Measurements from ENCODE around the gene DOCK3. TPM values are rescaled to one million over a fixed set of nuclear protein-coding genes. Genes with fewer than 3 reads are reported as not detected.
A peak's percentile ranks its signal among the peaks of the same experiment; 100 is the strongest.
"Not testable (repeated sequence)": the region's sequence is repeated elsewhere in the genome, so short reads cannot be mapped to it uniquely, and the experiment has no call there.

DOCK3 gene
- total RNA-seq, 2 donors from 2014 or later: 7.7 to 8.5 TPM

DNA sequence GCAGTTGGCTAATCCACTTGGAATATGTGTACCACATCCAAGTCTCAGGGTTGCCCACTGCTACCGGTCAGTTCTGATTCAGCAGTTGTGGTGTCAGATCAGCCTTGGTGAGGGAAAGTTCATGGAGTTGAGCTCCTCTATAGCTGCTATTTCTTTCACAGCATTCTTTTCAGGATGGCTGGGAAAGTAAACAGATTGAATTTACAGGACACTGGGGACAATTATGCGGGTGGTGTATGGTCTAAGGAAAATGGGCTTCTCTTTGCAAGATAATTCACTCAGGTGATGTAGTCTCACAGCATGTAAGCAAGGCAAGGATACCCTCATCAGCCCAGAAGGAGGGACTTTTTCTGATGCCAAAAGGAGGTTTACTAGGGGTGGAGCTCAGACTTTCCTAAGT is 249.9 kb downstream of the DOCK3 start:
- H3K36me3 ChIP-seq (ENCODE audit: control insufficient read depth, insufficient read depth, low read length): no peaks in the 10 kb centered on the region
- Mint-ChIP-seq H3K4me3 (no peak overlapping the region), H3K27me3 (ENCODE audit: insufficient read depth) (no peaks in the 10 kb centered on the region), H3K36me3 (ENCODE audit: low read depth) (peaks cover 13% of the 10 kb centered on the region), H3K4me1 (peaks cover 20% of the 10 kb centered on the region), H3K27ac (peak overlapping the region; percentile 29), H3K9me3 (peaks cover 30% of the 10 kb centered on the region)
- no peak for DNase-seq
- peaks cover 22% of the 10 kb centered on the region for H3K9me3 ChIP-seq (ENCODE audit: control insufficient read depth, low read length)
- H3K9ac ChIP-seq (ENCODE audit: extremely low read depth, low read length, poor library complexity, severe bottlenecking): no peak overlapping the region
- WGBS, 2 experiments (ENCODE audit: insufficient coverage in 1 of 2, insufficient read length in 1 of 2): 67 to 85% methylated on average over 1 to 2 of the region's 2 CpGs
- TF ChIP-seq, protein P1, sequence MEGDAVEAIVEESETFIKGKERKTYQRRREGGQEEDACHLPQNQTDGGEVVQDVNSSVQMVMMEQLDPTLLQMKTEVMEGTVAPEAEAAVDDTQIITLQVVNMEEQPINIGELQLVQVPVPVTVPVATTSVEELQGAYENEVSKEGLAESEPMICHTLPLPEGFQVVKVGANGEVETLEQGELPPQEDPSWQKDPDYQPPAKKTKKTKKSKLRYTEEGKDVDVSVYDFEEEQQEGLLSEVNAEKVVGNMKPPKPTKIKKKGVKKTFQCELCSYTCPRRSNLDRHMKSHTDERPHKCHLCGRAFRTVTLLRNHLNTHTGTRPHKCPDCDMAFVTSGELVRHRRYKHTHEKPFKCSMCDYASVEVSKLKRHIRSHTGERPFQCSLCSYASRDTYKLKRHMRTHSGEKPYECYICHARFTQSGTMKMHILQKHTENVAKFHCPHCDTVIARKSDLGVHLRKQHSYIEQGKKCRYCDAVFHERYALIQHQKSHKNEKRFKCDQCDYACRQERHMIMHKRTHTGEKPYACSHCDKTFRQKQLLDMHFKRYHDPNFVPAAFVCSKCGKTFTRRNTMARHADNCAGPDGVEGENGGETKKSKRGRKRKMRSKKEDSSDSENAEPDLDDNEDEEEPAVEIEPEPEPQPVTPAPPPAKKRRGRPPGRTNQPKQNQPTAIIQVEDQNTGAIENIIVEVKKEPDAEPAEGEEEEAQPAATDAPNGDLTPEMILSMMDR (conservative IDR thresholded peaks at IDR 0.05): no peak
- H3K4me3 ChIP-seq (ENCODE audit: low read length): no peak overlapping the region
- H3K27ac ChIP-seq (ENCODE audit: low read depth, low read length): no peak overlapping the region
- no peaks in the 10 kb centered on the region for H3K27me3 ChIP-seq (ENCODE audit: control insufficient read depth, insufficient read depth, low read length, poor library complexity, severe bottlenecking)
- H3K4me1 ChIP-seq (ENCODE audit: control insufficient read depth, insufficient read depth, low read length): peaks cover 2% of the 10 kb centered on the region

DNA sequence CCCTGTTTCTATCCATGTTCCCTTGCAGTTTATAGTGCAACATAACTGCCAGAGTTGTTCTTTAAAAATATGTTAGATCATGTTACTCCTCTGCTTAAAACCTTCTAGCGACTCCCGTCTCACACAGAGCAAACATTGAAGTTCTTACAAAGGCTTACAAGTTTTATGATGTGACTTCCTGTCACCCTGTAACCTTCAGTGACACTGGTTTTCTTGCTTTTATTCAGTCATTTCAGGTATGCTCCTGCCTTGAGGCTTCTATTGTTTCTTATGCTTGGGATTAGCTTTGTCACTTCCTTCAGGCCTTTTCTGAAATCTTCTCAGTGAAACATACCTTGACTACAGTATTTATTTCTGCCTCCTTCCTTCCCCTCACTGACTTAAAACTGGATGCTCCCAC is 252.1 kb downstream of the DOCK3 start:
- TF ChIP-seq, protein P1 (conservative IDR thresholded peaks at IDR 0.05): no peak
- peak overlapping the region; percentile 20 for H3K27ac Mint-ChIP-seq
- peaks cover 20% of the 10 kb centered on the region for H3K4me1 Mint-ChIP-seq
- H3K4me3 ChIP-seq (ENCODE audit: low read length): no peak overlapping the region
- H3K4me3 Mint-ChIP-seq: no peak overlapping the region
- no peaks in the 10 kb centered on the region for H3K36me3 ChIP-seq (ENCODE audit: control insufficient read depth, insufficient read depth, low read length)
- peaks cover 13% of the 10 kb centered on the region for H3K9me3 Mint-ChIP-seq
- no peak for DNase-seq
- H3K9me3 ChIP-seq (ENCODE audit: control insufficient read depth, low read length): peaks cover 14% of the 10 kb centered on the region
- H3K27ac ChIP-seq (ENCODE audit: low read depth, low read length): no peak overlapping the region
- H3K9ac ChIP-seq (ENCODE audit: extremely low read depth, low read length, poor library complexity, severe bottlenecking): no peak overlapping the region
- peaks cover 10% of the 10 kb centered on the region for H3K36me3 Mint-ChIP-seq (ENCODE audit: low read depth)
- peaks cover 2% of the 10 kb centered on the region for H3K4me1 ChIP-seq (ENCODE audit: control insufficient read depth, insufficient read depth, low read length)
- H3K27me3 ChIP-seq (ENCODE audit: control insufficient read depth, insufficient read depth, low read length, poor library complexity, severe bottlenecking): no peaks in the 10 kb centered on the region
- WGBS, 2 experiments (ENCODE audit: insufficient coverage in 1 of 2, insufficient read length in 1 of 2): 39 to 44% methylated on average over 2 of the region's 2 CpGs
- no peaks in the 10 kb centered on the region for H3K27me3 Mint-ChIP-seq (ENCODE audit: insufficient read depth)

DNA sequence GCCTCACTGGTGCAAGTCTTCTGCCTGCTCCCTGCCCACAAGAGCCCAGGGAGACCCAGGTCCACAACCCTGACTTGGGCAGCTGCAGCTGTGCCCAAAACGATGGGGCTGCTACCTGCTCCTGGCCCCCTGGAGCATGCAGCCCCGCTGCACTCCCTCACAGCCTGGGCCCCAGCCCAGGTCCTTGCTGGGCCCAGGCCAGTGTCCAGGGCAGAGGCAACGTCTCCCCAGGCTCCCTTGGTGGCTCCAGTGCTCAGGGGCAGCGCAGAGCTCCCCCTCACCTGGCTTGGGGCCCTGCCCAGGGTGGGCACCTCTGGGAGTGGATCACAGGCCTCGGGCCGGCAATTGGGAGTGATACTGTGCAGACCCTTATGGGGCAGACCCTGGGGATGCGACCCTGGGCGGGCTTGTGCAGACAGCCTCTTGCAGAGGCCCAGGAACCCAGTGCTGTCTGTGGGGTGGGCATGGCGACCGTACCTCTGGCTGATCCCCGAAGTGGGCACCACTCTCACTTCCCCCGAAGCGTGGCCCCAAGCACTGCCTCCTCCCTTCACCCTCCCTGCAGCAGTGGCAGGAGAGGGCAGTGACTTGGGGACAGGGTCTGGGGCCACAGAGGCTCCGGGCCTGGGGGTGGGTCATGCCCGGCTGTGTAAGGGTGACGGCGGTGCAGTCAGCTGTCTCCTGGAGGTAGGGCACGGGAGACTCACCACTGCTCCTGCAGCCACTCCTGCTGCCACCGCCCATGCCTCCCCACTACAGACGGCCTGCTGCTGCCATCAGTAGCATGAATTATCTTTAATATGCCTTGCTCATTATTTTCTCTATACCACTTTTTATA is 255.9 kb downstream of the DOCK3 start:
- Histone ChIP-seq H3K9me3 (ENCODE audit: control insufficient read depth, low read length) (peaks cover 30% of the 10 kb centered on the region), H3K27ac (ENCODE audit: low read depth, low read length) (no peak overlapping the region), H3K27me3 (ENCODE audit: control insufficient read depth, insufficient read depth, low read length, poor library complexity, severe bottlenecking) (no peaks in the 10 kb centered on the region), H3K9ac (ENCODE audit: extremely low read depth, low read length, poor library complexity, severe bottlenecking) (no peak overlapping the region), H3K4me3 (ENCODE audit: low read length) (no peak overlapping the region), H3K4me1 (ENCODE audit: control insufficient read depth, insufficient read depth, low read length) (peaks cover 2% of the 10 kb centered on the region), H3K36me3 (ENCODE audit: control insufficient read depth, insufficient read depth, low read length) (no peaks in the 10 kb centered on the region)
- no peak overlapping the region for H3K4me3 Mint-ChIP-seq
- peaks cover 10% of the 10 kb centered on the region for H3K4me1 Mint-ChIP-seq
- DNase-seq: no peak
- no peak overlapping the region for H3K27ac Mint-ChIP-seq
- no peaks in the 10 kb centered on the region for H3K27me3 Mint-ChIP-seq (ENCODE audit: insufficient read depth)
- 83 to 90% methylated on average over 6 to 20 of the region's 20 CpGs for WGBS, 2 experiments (ENCODE audit: insufficient coverage in 1 of 2, insufficient read length in 1 of 2)
- peaks cover 26% of the 10 kb centered on the region for H3K9me3 Mint-ChIP-seq
- H3K36me3 Mint-ChIP-seq (ENCODE audit: low read depth): peaks cover 22% of the 10 kb centered on the region
- TF ChIP-seq, protein P1 (conservative IDR thresholded peaks at IDR 0.05): no peak

DNA sequence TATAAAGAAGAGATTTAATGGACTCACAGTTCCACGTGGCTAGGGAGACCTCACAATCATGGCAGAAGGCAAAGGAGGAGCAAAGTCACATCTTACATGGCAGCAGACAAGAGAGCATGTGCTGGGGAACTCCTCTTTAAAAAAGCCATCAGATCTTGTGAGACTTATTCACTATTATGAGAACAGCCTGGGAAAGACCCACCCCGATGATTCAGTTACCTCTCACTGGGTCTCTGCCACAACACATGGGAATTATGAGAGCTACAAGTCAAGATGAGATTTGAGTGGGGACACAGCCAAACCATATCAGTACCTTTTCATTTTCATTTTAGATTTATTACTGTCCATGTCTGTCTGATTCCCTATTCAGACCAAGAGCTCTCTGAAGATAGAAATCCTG is 258.2 kb downstream of the DOCK3 start:
- H3K27ac ChIP-seq (ENCODE audit: low read depth, low read length); H3K4me1 ChIP-seq (ENCODE audit: control insufficient read depth, insufficient read depth, low read length); H3K27ac Mint-ChIP-seq; H3K9ac ChIP-seq (ENCODE audit: extremely low read depth, low read length, poor library complexity, severe bottlenecking); H3K4me3 ChIP-seq (ENCODE audit: low read length); H3K36me3 ChIP-seq (ENCODE audit: control insufficient read depth, insufficient read depth, low read length); DNase-seq; H3K4me1 Mint-ChIP-seq; H3K27me3 Mint-ChIP-seq (ENCODE audit: insufficient read depth); H3K27me3 ChIP-seq (ENCODE audit: control insufficient read depth, insufficient read depth, low read length, poor library complexity, severe bottlenecking); H3K4me3 Mint-ChIP-seq: not testable (repeated sequence)
- H3K9me3 ChIP-seq (ENCODE audit: control insufficient read depth, low read length): peaks cover 38% of the 10 kb centered on the region
- 82 to 93% methylated on average over 2 of the region's 2 CpGs for WGBS, 2 experiments (ENCODE audit: insufficient coverage in 1 of 2, insufficient read length in 1 of 2)
- Mint-ChIP-seq H3K36me3 (ENCODE audit: low read depth) (peaks cover 25% of the 10 kb centered on the region), H3K9me3 (peaks cover 33% of the 10 kb centered on the region)
